Glomerular endothelial cell (primary cell): ENCODE data around the gene SARDH. TPM values are rescaled to one million over a fixed set of nuclear protein-coding genes. Genes with fewer than 3 reads are reported as not detected.

Experiments used
- DNase-seq: peaks from one replicate; pipeline ENCODE4 v3.0.0-alpha.2; 2011; ENCODE audit warnings: low read depth, low spot score; ENCODE audit errors: extremely low read depth
- total RNA-seq: library from RNA; depleted of rRNA; stranded (reverse); fragments of >200 nt; gene quantifications from 2 replicates; pipeline ENCODE4 v1.2.3, GENCODE V29; 2015

SARDH gene
- total RNA-seq, 1 donor from 2014 or later: 1.3 TPM

DNA sequence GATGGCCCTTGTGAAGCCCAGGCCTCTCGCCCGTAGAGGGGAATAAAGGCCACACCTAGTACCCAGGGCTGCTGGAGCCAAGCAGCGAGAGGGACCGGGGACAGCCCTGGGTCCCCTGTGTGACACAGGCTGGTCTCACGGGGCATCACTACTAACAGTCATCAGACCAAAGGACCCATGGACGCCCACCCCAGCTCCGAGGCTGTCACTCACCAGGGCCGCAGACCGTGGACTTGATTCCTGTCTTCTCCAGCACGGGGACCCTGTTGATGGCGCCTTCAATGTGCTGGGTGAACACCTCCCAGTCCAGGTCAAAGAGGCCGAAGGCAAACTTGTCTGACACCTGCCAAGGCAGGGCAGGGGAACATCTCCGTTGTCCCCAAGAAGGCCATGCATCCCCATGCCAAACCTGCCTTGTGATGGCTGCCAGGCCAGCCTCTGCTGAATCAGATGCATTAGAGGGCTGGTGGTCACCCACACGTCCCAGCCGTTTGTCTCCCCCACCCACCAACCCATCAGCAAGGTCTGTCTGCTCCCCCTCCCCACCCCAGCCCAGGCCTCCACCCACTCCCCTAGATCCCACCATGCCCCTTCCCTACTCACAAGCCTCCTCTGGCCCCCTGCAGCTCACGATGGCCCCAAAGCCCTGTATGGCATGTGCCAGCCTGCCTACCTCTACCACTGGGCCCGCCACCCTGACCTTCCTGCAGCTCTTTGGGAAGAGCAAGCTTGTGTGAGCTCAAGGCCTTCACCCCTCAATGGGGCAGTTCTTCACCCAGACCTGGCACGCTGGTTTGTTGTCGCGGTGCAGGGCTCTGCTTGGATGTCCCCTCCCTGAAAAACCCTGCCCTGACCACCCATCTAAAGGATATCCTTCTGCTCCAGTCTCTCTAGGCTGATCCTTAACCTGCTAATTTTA, 20.8 kb downstream of the SARDH start:
- no peak for DNase-seq

DNA sequence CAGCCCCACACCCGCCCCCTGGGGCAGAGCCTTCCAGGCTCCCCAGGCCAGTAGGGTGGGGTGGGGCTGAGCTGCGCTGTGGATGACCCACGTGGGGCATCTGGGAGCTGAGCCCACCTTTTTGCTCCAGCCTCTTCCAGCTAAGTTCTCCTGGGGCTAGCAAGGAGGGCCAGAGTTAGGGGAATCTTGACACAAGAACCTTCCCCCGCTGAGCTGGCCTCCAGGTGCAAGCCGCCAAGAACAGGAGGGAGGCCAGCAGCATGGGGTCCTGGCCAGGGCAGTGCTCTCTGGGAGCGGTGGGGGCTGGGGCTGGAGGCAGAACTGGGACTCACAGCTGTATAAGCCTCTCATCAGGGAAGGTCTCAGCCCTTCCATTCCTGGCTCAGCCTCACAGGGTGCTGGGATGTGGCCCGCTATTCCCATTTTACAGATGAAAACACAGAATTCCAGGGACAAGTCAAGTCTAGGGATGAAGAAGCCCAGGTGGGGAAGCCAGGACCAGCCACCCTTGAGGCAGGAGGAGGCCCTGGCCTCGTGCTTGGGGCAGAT, 21.5 kb downstream of the SARDH start:
- DNase-seq: no peak

DNA sequence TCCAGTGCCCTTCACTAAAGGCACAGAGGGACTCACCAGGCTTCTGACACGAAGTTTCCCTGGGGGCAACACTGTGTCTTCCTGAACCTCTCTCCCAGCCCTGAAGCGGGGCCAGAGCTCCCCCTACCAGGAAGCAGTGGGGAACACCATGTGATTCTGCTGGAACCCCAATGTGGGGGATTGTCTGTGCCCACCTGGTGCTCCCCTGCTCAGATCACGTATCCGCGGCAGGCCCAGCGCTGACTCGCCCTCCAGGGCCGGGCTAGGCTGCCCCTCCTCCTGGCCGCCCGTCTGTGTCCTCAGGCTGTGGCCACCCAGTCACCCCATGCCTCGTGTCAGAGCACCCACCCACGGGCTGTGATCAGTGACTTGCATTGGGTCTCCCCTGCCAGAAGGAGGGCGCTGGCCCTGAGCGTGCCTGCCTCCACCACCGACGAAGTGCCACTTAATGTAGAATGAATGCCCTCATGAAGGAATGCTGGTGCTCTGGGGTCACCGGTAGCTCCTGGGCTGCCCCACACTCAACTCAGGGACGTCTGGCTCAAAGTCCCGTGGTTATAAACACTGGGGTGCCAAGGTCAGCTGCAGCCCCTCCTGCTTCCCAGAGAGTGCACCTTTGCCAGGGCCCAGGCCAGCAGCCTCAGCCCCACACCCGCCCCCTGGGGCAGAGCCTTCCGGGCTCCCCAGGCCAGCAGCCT, 22.1 kb downstream of the SARDH start:
- no peak for DNase-seq

DNA sequence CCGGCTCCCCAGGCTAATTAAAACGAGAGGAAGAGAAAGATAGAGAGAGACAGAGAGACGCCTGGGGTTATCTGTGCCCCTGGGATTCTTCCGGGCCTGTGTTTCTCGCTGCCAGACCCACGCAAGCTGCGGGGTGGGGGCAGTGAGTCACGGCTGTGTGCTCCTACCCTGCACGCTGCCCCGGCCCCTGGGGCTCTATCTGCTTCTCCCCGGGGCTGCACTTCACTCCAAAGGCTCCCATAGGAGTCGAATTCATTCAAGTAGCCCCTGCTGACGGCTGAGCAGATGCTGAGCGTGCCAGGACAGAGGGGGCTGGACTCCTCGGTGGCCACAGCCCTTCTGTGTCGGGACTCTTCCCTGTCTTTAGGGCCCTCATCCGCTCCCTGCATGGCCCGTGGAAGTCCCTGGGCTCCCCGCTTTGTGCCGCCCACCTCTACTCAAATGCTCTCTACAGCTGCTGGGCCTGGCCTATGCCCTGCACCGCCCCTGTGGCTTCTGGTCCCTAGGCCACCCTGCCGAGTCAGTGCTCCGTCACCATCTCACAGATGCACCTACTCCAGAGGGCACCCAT, 22.8 kb downstream of the SARDH start:
- DNase-seq: no peak

DNA sequence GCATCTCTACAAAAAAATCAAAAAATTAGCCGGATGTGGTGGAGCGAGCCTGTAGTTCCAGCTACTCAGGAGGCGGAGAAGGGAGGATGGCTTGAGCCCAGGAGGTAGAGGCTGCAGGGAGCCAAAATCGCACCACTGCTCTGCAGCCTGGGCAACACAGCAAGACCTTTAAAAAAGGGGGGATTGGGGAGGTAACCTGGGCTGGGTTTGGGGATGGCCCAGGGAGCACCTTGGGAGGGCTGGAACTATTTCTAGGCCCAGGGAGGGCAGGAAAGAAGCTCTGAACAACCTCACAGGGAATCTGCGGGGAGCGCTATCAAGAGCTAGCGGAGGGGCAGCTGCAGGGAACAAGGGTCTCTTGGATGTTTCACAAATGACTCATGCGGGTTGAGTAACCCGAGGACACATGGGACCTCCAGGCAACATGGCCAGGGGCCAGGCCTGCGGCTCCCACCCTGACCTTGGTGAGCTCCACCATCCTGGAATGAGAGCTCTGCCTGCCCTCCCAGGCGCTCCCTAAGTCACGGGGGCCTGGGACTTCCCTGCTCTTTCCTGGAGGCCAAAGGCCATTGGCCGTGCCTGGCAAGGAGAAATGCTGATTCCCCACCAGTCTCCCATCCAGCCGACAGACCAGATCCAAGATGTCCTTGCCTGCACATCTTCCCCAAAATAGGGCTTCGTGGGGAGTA, 23.4 kb downstream of the SARDH start:
- no peak for DNase-seq

DNA sequence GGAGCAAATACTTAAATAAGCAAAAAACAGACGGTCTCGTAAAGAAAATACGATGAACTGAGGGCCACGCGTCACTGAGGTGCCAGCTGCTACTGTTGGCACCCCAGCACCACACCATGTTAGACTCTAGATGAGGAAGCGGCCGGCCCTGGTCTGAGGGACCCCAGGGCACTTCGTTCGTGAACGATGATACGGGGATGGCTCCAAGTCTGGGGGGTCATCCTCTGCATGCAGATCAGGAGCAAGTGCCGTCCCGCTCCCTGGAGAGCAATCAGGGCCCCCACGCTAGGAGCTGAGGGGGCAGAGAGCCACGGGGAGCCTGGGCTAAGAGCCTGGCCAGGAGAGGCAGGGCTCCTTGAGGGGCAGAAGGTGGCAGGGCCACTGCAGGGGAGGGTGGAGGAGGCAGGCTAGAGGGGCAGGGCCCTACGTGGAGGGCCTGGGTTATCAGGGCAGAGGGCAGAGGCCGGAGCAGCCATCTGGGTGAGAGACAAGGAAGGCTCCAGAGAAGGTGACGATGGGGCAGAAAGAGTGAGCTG, 24.1 kb downstream of the SARDH start:
- no peak for DNase-seq

DNA sequence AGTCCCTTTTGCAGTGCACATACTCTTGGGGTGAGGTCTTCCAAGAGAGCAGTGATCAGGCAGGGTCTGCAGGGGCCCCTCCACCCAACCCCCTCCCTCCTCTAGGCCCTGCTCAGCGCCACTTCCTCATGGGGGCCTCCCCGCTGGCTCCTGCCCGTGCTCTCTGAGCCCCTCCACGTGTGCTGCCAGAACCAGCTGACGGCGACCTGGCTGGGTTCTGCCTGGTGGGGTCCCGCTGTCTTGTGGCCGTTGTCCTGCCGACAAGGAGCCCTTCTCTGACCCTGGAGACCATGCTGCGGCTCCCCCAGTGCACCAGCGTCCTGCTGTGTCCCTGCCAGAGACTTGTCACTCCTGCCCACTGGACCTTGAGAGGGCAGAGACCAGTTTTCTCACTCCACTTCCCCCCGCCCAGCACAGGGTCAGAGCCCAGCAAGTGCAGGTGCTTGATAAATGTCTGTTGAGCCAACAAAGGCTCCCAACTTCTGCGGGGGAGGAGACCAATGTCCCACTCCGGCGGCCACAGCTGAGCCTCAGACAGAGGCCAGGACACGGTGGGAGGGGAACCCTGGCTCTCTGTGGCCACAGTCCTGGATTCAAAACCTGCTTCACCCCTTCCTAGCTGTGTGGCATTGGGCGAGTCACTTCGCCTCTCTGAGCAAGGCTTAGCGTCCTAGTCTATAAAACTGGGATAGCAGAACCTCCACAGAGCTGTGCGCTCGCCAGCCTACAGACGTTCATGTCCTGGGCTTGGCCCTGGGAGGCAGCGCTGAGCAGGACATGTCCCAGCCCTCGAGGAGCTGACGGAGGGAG, 24.8 kb downstream of the SARDH start:
- DNase-seq: no peak

DNA sequence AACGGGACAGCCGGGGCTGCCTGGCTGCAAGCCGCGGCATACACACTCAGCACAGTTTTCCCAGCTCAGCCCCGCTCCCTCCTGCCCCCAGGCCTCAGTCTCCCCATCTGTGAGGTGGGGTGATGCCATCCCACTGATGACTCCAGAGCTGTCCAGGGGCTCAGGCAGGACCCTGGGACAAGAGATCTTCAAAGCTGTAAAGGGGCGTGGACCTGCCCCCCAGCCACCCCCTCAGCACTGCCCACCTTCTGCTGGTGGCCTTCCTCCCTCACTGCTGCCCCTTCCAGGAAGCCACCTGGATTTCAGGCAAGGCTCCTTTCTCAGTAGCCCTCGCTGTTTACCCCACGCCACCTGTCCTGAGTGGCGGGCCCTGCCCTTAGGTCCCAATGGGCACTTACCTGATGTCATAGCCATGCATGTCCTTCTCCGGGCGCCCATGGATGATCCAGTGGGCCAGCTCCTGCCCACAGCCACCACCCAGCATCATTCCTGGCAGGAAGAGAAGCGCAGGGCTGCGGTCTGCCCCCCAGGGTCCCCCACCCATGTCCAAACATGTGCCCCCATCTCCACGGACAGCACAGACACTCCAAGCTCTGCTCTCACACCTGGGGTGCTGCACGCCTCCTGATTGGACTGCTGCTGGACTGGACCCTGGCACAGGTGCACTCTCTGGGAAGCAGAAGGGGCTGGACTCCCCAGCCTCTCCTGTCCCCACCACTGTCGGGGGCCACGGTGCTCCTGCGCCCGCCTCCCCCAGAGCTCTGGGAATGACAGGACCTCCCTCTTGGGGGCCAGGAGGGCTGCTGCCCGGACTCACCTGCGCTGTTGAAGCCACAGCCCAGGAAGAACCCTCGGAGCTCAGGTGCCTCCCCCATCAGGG, 25.7 kb downstream of the SARDH start:
- DNase-seq: no peak

DNA sequence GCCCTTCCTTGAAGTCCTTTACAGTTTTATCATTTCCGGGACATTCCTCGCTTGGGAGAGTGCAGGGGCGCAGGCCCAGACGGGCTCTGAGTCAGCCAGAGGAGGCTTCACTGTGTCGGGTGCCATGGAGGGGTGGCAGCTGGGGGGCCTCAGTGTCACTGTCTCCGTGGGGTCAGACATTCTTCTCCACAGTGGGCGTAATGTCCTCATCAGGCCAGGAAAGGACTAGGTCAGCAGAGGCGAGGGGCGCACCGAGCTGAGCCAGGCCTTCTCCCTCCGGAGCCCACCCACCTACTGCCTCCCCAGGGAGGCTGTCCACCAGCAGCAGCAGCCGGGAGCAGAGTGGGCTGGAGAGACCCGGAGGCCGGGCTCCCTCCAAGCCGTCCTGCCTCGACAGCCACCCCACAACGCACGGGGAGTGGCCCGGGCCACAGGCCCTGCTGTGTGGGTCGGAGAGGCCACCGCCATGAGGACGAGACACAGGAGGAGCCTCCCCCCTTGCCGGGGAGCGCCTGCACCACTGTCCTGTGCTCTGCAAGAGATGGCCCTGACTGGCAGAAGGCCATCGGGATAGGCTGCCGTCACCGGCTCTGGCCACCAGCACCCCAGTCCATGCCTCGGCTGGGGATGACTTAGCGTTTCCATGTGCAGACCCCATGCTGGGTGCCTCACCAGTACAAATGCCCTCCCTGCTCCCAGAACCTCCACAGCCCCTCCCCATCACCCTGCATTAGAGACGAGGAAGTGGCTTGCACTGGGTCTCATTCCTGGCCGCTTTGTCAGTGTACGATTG, 26.5 kb downstream of the SARDH start:
- DNase-seq: no peak

DNA sequence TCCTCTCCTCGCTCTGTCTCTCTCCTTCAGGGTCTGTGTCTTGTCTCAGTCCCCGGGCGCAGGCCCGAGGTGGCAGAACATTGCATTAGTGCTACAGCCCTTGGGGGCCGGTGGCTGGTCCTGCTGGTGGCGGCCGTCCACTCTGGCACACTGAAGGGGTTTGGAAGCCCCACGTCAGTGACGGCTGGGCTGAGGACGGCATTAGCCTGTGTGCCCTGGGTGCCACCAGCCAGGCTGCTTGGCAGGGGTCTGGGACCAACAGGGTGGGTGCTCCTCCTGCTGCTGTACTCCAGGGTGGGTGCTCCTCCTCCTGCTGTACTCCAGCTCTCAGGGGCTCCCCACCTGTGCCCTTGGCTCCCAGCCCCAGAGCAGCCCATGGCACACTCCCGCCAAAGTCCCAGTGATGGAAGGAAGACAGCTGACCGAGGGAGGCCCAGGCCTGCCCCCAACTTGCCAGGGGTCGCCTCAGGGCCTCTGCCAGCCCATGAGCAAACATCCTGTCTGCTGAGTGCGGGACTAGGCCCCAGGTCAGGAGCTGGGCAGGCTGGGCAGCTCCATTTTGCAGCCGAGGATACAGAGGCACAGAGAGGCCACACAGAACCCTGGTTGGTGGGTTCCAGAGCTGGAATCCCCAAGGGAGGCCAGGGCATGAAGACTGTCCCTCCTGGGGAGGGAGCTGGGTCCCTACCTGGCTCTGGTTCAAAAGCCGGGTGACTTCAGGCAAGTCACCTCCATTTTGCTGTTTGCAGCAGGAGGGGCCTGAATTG, 27.3 kb downstream of the SARDH start:
- no peak for DNase-seq

DNA sequence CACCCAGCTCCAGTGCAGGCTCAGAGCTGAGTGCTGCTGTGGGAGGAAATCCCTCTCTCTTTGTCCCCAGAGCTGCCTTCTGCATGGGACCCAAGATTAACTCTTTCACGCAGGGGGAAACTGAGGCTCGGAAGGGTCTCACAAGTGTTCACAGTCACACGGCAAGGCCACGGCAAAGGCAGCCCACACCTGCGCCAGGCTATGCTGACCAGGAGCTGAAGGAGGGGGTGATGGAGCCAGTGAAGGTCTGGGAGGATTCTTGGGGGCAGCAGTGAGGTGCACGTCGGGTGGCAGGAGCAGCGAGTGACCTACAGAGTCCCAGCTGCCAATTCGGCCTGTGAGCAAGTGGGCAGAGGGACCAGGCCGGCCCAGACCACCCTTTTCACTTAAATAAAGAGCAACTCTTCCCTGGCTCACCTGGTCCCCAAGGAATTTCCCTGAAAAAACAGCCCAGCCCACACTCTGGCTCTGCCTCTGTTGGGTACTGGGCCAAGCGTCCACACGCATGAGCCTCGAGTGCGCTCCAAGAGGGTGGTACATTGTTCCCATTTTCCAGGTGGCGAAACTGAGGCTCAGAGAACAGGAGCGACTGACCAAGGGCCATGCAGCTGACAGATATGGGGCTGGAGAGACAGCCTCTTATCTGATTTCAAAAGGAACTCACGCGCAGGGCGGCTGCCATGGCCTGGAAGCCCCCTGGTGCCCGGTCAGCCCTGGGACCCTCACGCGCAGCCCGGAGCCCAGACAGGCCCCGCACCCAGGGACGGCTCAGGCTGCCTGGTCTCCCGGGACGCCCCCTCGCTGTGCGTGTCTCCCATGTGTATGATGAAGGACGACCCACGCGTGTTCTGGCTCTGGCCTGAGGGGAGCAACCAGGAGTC, 28.2 kb downstream of the SARDH start:
- DNase-seq: no peak

DNA sequence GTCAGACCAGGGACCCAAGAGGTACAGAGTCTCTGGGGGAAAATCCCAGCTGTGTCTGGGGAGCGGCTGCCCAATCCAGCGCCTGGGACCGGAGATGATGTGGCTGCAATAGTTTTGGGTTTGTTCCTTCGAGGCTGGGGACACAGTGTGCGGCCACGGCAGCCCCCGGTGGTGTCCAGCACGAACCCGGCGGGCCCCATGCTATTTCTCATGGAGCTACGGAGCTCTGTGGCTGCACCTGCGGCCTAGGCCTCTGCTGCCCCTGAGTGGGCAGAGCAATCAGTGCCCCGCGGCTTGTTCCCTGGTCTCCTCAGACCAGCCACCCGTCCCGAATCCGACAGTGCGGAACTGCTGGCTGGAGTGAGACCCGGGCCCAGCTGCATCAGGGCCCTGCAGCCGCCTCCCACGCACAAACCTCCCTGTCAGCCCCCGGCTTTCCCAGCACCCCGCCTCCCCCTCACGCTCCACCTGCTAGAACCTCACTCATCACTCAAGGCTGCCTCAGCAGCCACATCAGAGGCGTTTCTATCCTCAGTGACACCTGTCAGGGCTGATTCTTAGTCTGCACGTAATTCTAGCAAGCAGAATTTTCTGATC, 29.0 kb downstream of the SARDH start:
- DNase-seq: no peak

DNA sequence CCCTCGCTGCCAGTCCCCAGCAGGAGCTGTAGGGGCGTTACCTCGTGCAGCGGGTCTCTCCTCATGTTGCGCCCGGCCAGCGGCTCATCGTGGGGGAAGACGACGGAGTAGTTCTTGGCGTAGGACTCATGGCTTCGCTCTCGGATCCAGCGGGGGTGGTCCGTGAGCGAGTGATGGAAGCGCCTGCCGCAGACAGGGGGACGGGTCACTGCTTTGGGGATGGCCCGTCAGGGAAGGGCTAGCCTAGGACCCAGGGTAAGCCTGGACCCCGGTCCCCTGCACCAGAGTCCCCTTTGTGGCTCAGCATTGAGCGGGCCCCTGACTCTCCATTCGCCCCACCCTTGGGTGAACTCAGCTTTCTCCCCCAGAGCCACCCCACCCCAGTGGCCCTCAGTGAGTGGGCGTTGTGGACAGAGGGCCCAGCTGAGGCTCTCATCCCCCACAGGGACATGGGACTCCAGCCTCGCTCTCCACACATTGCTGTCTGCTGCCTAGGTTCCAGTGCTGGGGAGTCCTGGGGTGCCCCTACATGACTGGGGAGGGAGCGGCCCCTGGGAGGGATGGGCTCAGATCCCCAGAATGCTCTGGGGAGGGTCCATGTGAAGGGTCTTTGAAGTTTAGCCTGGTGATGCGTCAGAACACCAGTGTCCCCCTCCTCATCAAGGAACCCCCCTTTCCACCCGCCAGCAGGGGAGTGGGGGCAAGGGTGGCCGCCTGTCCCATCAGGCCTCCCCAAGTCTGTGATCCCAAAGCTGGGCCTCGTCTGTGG, 29.7 kb downstream of the SARDH start:
- no peak for DNase-seq

DNA sequence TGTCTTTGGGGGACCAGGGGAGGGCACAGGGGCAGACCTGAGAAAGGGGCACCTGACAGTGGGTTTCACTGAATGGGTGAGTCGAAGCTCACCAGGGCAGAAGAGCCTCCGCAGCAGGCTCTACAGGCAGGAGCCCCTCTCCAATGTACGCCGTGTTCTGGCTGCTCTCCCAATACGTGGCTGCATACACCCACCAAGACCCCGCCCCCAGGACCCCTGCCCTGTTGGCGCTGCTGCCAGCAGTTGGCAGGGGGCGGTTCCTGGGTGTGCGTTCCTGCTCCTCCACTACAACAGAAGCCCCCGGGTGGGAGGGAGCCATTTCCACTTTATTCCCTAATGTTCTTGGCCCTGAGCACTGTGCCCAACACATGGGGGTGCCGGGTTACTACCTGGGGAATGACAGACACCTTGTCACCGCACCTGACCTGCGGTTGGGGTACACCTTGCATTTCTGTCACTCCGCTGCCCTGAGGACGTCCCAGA, 30.3 kb downstream of the SARDH start:
- DNase-seq: no peak
